K562 (cell line): ENCODE measurements around the gene JPT2. TPM values are rescaled to one million over a fixed set of nuclear protein-coding genes. Genes with fewer than 3 reads are reported as not detected.

Experiments
- ATF4 ChIP-seq: fragments of 450-650 bp; formaldehyde crosslinking; IDR thresholded peaks from 2 replicates; pipeline ENCODE4 v1.4.0; 2022; ENCODE audit warnings: mild to moderate bottlenecking, moderate library complexity
- FOXK2 ChIP-seq, 2 experiments: fragments of 450-650 bp; IDR thresholded peaks in 1 of 2; conservative IDR thresholded peaks in 1 of 2; 2 replicates each; pipeline ENCODE4 v1.6.1; 2016; ENCODE audit warnings: low read depth in 2 of 2, mild to moderate bottlenecking in 1 of 2
- KDM2B ChIP-seq: fragments of 250-450 bp; sonication (Bioruptor Pico); IDR thresholded peaks from 2 replicates; pipeline ENCODE4 v1.8.0; 2021; ENCODE audit warnings: mild to moderate bottlenecking, moderate library complexity
- NFIX ChIP-seq: fragments of 250-450 bp; sonication (Bioruptor Pico); IDR thresholded peaks from 2 replicates; pipeline ENCODE4 v1.4.0; 2020; ENCODE audit warnings: low read depth, mild to moderate bottlenecking, moderate library complexity
- NKRF ChIP-seq: fragments of 450-650 bp; IDR thresholded peaks from 2 replicates; pipeline ENCODE4 v1.6.1; 2016; ENCODE audit warnings: borderline replicate concordance
- PURB ChIP-seq: sonication (generic); formaldehyde crosslinking; IDR thresholded peaks from 2 replicates; pipeline ENCODE4 v1.9.0; 2021; ENCODE audit warnings: low read depth, mild to moderate bottlenecking, missing genetic modification reagents
- SMAD1 ChIP-seq: fragments of 150-350 bp; IDR thresholded peaks from 2 replicates; pipeline ENCODE4 v1.6.1; 2014; ENCODE audit warnings: low read length, low read depth; ENCODE audit not compliant: partially characterized antibody
- TARDBP ChIP-seq: fragments of 450-650 bp; IDR thresholded peaks from 2 replicates; pipeline ENCODE4 v1.6.1; 2016
- TCF7L2 ChIP-seq: fragments of 150-350 bp; IDR thresholded peaks from 2 replicates; pipeline ENCODE4 v1.6.1; 2016; ENCODE audit warnings: low read depth, mild to moderate bottlenecking, low read length, moderate library complexity
- ZNF263 ChIP-seq: sonication (generic); formaldehyde crosslinking; IDR thresholded peaks from 2 replicates; pipeline ENCODE4 v1.8.0; 2022; ENCODE audit warnings: mild to moderate bottlenecking, missing genetic modification reagents, borderline replicate concordance
- polyA plus RNA-seq, 8 experiments: library from polyadenylated mRNA; depleted of rRNA in 4 of 8; stranded (reverse) in 5 of 8; unstranded in 3 of 8; fragments of >200 nt; fragmentation: Nextera tagmentation in 2 of 8; fragmentation: Illumina TruSeq in 1 of 8; extraction: Ambion mirVana in 2 of 8; extraction: Trizol in 1 of 8; gene quantifications; 2 replicates each; pipeline versions ENCODE4 v1.2.1 to v1.2.3, GENCODE V29; 2011 to 2014; ENCODE audit warnings: inconsistent platforms in 1 of 8, missing spikeins in 1 of 8
- total RNA-seq, 7 experiments: library from RNA; depleted of rRNA in 6 of 7; stranded (reverse); fragments of >200 nt in 6 of 7; fragmentation: Illumina TruSeq in 2 of 7; extraction: Trizol in 2 of 7; gene quantifications; 2 replicates each; pipeline versions ENCODE4 v1.2.1 to v1.2.3, GENCODE V29; 2011 to 2021; ENCODE audit warnings: low replicate concordance in 1 of 7
- TF ChIP-seq, protein P1 (sequence below): sonication (generic); formaldehyde crosslinking; IDR thresholded peaks from 2 replicates; pipeline ENCODE4 v1.8.1; 2022; ENCODE audit warnings: missing genetic modification reagents
- TF ChIP-seq, protein P2 (sequence below): fragments of 450-650 bp; formaldehyde crosslinking; IDR thresholded peaks from 2 replicates; pipeline ENCODE4 v1.4.0; 2020; ENCODE audit warnings: mild to moderate bottlenecking, mixed read lengths
- TF ChIP-seq, protein P3 (sequence below): IDR thresholded peaks from 3 replicates; pipeline ENCODE4 v1.6.1; 2011; ENCODE audit warnings: borderline replicate concordance, mild to moderate bottlenecking, moderate library complexity; ENCODE audit not compliant: insufficient read length; ENCODE audit errors: extremely low read depth

Gene JPT2
- total and polyA plus RNA-seq, 9 of the 15 experiments (the other 6 are each of a cell fraction or from before 2014, with no cell fraction given), result 25.5 to 133 (median 106) TPM

GRCh38 chr16:1706386-1707192 lies 28.5 kb downstream of the JPT2 start (continued):
- TF ChIP-seq ZNF263 (CRISPR knock-in tag) (peak; percentile 41; the same call in 1 of the 2 replicates), SMAD1 (no peak), FOXK2 (conservative IDR thresholded peaks at IDR 0.05 in 1 of 2, IDR thresholded peaks at IDR 0.05 in 1 of 2; ENCODE audit: low read depth in 2 of 2) (no peak), PURB (CRISPR knock-in tag) (no peak), TCF7L2 (no peak), TARDBP (no peak), NFIX (CRISPR knock-in tag) (no peak), NKRF (peak; percentile 32; the same call in 1 of the 2 replicates), ATF4 (CRISPR knock-in tag) (no peak), KDM2B (CRISPR knock-in tag) (0 out of 2 replicates have a peak, but pooled peaks have one; percentile 26)
- TF ChIP-seq, protein P1, sequence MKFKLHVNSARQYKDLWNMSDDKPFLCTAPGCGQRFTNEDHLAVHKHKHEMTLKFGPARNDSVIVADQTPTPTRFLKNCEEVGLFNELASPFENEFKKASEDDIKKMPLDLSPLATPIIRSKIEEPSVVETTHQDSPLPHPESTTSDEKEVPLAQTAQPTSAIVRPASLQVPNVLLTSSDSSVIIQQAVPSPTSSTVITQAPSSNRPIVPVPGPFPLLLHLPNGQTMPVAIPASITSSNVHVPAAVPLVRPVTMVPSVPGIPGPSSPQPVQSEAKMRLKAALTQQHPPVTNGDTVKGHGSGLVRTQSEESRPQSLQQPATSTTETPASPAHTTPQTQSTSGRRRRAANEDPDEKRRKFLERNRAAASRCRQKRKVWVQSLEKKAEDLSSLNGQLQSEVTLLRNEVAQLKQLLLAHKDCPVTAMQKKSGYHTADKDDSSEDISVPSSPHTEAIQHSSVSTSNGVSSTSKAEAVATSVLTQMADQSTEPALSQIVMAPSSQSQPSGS, result no peak
- TF ChIP-seq, protein P2, sequence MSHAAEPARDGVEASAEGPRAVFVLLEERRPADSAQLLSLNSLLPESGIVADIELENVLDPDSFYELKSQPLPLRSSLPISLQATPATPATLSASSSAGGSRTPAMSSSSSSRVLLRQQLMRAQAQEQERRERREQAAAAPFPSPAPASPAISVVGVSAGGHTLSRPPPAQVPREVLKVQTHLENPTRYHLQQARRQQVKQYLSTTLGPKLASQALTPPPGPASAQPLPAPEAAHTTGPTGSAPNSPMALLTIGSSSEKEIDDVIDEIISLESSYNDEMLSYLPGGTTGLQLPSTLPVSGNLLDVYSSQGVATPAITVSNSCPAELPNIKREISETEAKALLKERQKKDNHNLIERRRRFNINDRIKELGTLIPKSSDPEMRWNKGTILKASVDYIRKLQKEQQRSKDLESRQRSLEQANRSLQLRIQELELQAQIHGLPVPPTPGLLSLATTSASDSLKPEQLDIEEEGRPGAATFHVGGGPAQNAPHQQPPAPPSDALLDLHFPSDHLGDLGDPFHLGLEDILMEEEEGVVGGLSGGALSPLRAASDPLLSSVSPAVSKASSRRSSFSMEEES (CRISPR knock-in tag), result no peak
- TF ChIP-seq, protein P3, sequence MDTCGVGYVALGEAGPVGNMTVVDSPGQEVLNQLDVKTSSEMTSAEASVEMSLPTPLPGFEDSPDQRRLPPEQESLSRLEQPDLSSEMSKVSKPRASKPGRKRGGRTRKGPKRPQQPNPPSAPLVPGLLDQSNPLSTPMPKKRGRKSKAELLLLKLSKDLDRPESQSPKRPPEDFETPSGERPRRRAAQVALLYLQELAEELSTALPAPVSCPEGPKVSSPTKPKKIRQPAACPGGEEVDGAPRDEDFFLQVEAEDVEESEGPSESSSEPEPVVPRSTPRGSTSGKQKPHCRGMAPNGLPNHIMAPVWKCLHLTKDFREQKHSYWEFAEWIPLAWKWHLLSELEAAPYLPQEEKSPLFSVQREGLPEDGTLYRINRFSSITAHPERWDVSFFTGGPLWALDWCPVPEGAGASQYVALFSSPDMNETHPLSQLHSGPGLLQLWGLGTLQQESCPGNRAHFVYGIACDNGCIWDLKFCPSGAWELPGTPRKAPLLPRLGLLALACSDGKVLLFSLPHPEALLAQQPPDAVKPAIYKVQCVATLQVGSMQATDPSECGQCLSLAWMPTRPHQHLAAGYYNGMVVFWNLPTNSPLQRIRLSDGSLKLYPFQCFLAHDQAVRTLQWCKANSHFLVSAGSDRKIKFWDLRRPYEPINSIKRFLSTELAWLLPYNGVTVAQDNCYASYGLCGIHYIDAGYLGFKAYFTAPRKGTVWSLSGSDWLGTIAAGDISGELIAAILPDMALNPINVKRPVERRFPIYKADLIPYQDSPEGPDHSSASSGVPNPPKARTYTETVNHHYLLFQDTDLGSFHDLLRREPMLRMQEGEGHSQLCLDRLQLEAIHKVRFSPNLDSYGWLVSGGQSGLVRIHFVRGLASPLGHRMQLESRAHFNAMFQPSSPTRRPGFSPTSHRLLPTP, result no peak
